HCT116 (cell line): ENCODE results near the gene ADGRD1. TPM values are rescaled to one million over a fixed set of nuclear protein-coding genes. Genes with fewer than 3 reads are reported as not detected.

Experiments
- ATAC-seq: fragments of 200-7000 bp; cut with Tn5 transposase; 2 replicates; pipeline ENCODE4 v1.9.1; 2020; ENCODE audit warnings: mild to moderate bottlenecking, moderate library complexity
- BruUV-seq: library from RNA; stranded (reverse); fragments of 400-500 nt; replicated peaks from 2 replicates; lab custom pipeline; 2021; lab: Mats Ljungman, UMichigan
- CTCF ChIA-PET: fragments of 300-600 bp; sonication (Branson Sonifier 250); formaldehyde crosslinking; loops from one replicate; lab custom pipeline; 2021; ENCODE audit warnings: antibody characterized with exemption; lab: Charles Lee
- POLR2A ChIA-PET: fragments of 300-600, 350-600 bp; sonication (Branson Sonifier 250); formaldehyde crosslinking; loops from one replicate; lab custom pipeline; 2021; ENCODE audit warnings: antibody characterized with exemption; lab: Charles Lee
- RAD21 ChIA-PET, 2 experiments: fragments of 300-600 bp; sonication (Branson Sonifier 250); formaldehyde crosslinking; loops; one replicate each; lab custom pipeline; 2023; ENCODE audit warnings: low total read pairs in 2 of 2; ENCODE audit not compliant: uncharacterized antibody in 2 of 2, unreplicated experiment in 2 of 2, low non-redundant PET in 1 of 2; lab: Charles Lee
- DNase-seq: peaks from one replicate; pipeline ENCODE4 v3.0.0-alpha.2; 2010; ENCODE audit warnings: low read depth, low spot score
- H2AFZ ChIP-seq: fragments of 200-600 bp; shearing (Covaris generic), sonication (generic); 2 replicates; pipeline ENCODE4 v1.6.1; 2017; ENCODE audit warnings: low read depth, mixed run types, mixed read lengths, antibody characterized with exemption, low read length; ENCODE audit not compliant: poor library complexity, severe bottlenecking
- H3K27ac ChIP-seq: 2 replicates; pipeline ENCODE4 v1.5.1; 2012; ENCODE audit warnings: low read depth, low read length
- H3K27me3 ChIP-seq: fragments of 200-600 bp; sonication (generic); 2 replicates; pipeline ENCODE4 v1.6.1; 2016; ENCODE audit warnings: mixed run types, low read length, mixed read lengths; ENCODE audit not compliant: insufficient read depth
- H3K36me3 ChIP-seq, 2 experiments: fragments of 200-500 bp in 1 of 2; fragments of 200-600 bp in 1 of 2; sonication (Bioruptor generic) in 1 of 2; sonication (generic) in 1 of 2; 2 replicates each; pipeline versions ENCODE4 v1.5.1 to v1.6.1; 2014 to 2016; ENCODE audit warnings: low read length in 2 of 2, inconsistent platforms in 1 of 2, mixed read lengths in 1 of 2, mixed run types in 1 of 2; ENCODE audit not compliant: insufficient read depth in 2 of 2, control insufficient read depth in 1 of 2
- H3K4me1 ChIP-seq, 2 experiments: fragments of 200-600 bp in 1 of 2; sonication (generic) in 1 of 2; 2 replicates each; pipeline versions ENCODE4 v1.5.1 to v1.6.1; 2012 to 2017; ENCODE audit warnings: low read length in 2 of 2, inconsistent platforms in 1 of 2, mild to moderate bottlenecking in 1 of 2, mixed read lengths in 1 of 2, mixed run types in 1 of 2, moderate library complexity in 1 of 2; ENCODE audit not compliant: insufficient read depth in 2 of 2, control insufficient read depth in 1 of 2
- H3K4me2 ChIP-seq: fragments of 200-600 bp; sonication (generic); 2 replicates; pipeline ENCODE4 v1.6.1; 2017; ENCODE audit warnings: mixed run types, low read length, mixed read lengths
- H3K4me3 ChIP-seq, 2 experiments: fragments of 200-600 bp in 1 of 2; sonication (generic) in 1 of 2; replicated peaks in 1 of 2; 2 replicates each; pipeline ENCODE4 v1.5.1; 2011 to 2016; ENCODE audit warnings: low read length in 2 of 2, control low read depth in 1 of 2, low read depth in 1 of 2, mild to moderate bottlenecking in 1 of 2, mixed read lengths in 1 of 2, mixed run types in 1 of 2
- H3K79me2 ChIP-seq: fragments of 200-600 bp; sonication (generic); 2 replicates; pipeline ENCODE4 v1.6.1; 2017; ENCODE audit warnings: mild to moderate bottlenecking, mixed run types, low read length, moderate library complexity, mixed read lengths; ENCODE audit not compliant: insufficient read depth
- H3K9ac ChIP-seq: fragments of 200-600 bp; sonication (generic); 2 replicates; pipeline ENCODE4 v1.6.1; 2016; ENCODE audit warnings: low read length, mixed read lengths
- H3K9me2 ChIP-seq: fragments of 200-600 bp; sonication (generic), shearing (Covaris generic); 2 replicates; pipeline ENCODE4 v1.6.1; 2017; ENCODE audit warnings: mixed run types, mild to moderate bottlenecking, moderate library complexity; ENCODE audit not compliant: insufficient read depth
- H3K9me3 ChIP-seq, 2 experiments: fragments of 200-500 bp in 1 of 2; fragments of 200-600 bp in 1 of 2; sonication (Bioruptor generic) in 1 of 2; sonication (generic) in 1 of 2; 2 replicates each; pipeline ENCODE4 v1.6.1; 2014 to 2017; ENCODE audit warnings: low read length in 2 of 2, mixed read lengths in 2 of 2, inconsistent platforms in 1 of 2, low read depth in 1 of 2, mild to moderate bottlenecking in 1 of 2, mixed run types in 1 of 2, moderate library complexity in 1 of 2; ENCODE audit not compliant: control insufficient read depth in 1 of 2, insufficient read depth in 1 of 2
- H4K20me1 ChIP-seq: fragments of 200-600 bp; sonication (generic), shearing (Covaris generic); 2 replicates; pipeline ENCODE4 v1.6.1; 2017; ENCODE audit warnings: mixed run types, mild to moderate bottlenecking, moderate library complexity; ENCODE audit not compliant: insufficient read depth
- ATF3 ChIP-seq: IDR thresholded peaks from 2 replicates; pipeline ENCODE4 v1.6.1; 2012
- CBX3 ChIP-seq: IDR thresholded peaks from 2 replicates; pipeline ENCODE4 v1.6.1; 2012; ENCODE audit warnings: low read depth
- CTCF ChIP-seq, 3 experiments: fragments of 200-600 bp in 1 of 3; sonication (generic) in 1 of 3; IDR thresholded peaks in 2 of 3; conservative IDR thresholded peaks in 1 of 3; 2 replicates each; pipeline ENCODE4 v1.5.1; 2012 to 2017; ENCODE audit warnings: low read depth in 2 of 3, low read length in 2 of 3, antibody characterized with exemption in 1 of 3, borderline replicate concordance in 1 of 3, control low read depth in 1 of 3, mild to moderate bottlenecking in 1 of 3, mixed read lengths in 1 of 3, mixed run types in 1 of 3, moderate library complexity in 1 of 3; ENCODE audit not compliant: insufficient read depth in 1 of 3
- EGR1 ChIP-seq: IDR thresholded peaks from 2 replicates; pipeline ENCODE4 v1.6.1; 2012; ENCODE audit warnings: low read depth
- EZH2 ChIP-seq: fragments of 200-600 bp; sonication (generic); IDR thresholded peaks from 2 replicates; pipeline ENCODE4 v1.6.1; 2017; ENCODE audit warnings: antibody characterized with exemption, mixed run types
- EZH2phosphoT487 ChIP-seq: fragments of 200-600 bp; IDR thresholded peaks from 2 replicates; pipeline ENCODE4 v1.6.1; 2018; ENCODE audit warnings: antibody characterized with exemption, borderline replicate concordance
- FOSL1 ChIP-seq: IDR thresholded peaks from 2 replicates; pipeline ENCODE4 v1.6.1; 2012; ENCODE audit warnings: low read depth
- JUND ChIP-seq: IDR thresholded peaks from 2 replicates; pipeline ENCODE4 v1.6.1; 2012
- RAD21 ChIP-seq: IDR thresholded peaks from 2 replicates; pipeline ENCODE4 v1.6.1; 2012; ENCODE audit warnings: low read depth, mild to moderate bottlenecking
- REST ChIP-seq: IDR thresholded peaks from 2 replicates; pipeline ENCODE4 v1.6.1; 2012; ENCODE audit warnings: low read depth
- SIN3A ChIP-seq: IDR thresholded peaks from 2 replicates; pipeline ENCODE4 v1.6.1; 2012; ENCODE audit warnings: low read depth
- SP1 ChIP-seq: IDR thresholded peaks from 2 replicates; pipeline ENCODE4 v1.6.1; 2012; ENCODE audit warnings: low read depth
- TCF7L2 ChIP-seq: IDR thresholded peaks from 2 replicates; pipeline ENCODE4 v1.7.0; 2011; ENCODE audit warnings: borderline replicate concordance, inconsistent platforms; ENCODE audit not compliant: insufficient read depth, insufficient read length; ENCODE audit errors: extremely low read depth
- ZFX ChIP-seq: fragments of 450-650 bp; IDR thresholded peaks from 2 replicates; pipeline ENCODE4 v1.6.1; 2017
- ZNF274 ChIP-seq: fragments of 200-500 bp; sonication (Bioruptor generic); IDR thresholded peaks from 2 replicates; pipeline ENCODE4 v1.6.1; 2014; ENCODE audit warnings: mild to moderate bottlenecking, low read depth, low read length, inconsistent platforms
- intact Hi-C: fragments of 100-400 bp; cut with micrococcal nuclease; formaldehyde crosslinking; loops from 2 replicates; pipeline ENCODE4 v1.10.0; 2022
- total RNA-seq: library from RNA; stranded (reverse); gene quantifications from one replicate; pipeline ENCODE4 v1.2.1, GENCODE V29; 2021; ENCODE audit not compliant: unreplicated experiment

The ADGRD1 gene
- total RNA-seq, 1 experiment from 2014 or later: 0.44 TPM

- Histone ChIP-seq H3K4me1 (no peaks in the 10 kb centered on the region), H3K4me3 (no peak overlapping the region), H4K20me1 (no peaks in the 10 kb centered on the region), H3K27ac (no peak overlapping the region), H3K27me3 (no peaks in the 10 kb centered on the region), H3K9ac (no peak overlapping the region), H3K9me3 (no peaks in the 10 kb centered on the region), H3K36me3 (no peaks in the 10 kb centered on the region), H3K9me2 (no peaks in the 10 kb centered on the region), H3K79me2 (no peaks in the 10 kb centered on the region), H2AFZ (no peak overlapping the region), H3K4me2 (no peak overlapping the region)
- ATAC-seq (no peak), DNase-seq (no peak)
- ChIA-PET POLR2A (no interaction called here), RAD21 (no interaction called here), CTCF (no interaction called here)
- no TSS peak for BruUV-seq
- TF ChIP-seq TCF7L2 (no peak), REST (no peak), ZNF274 (no peak), CBX3 (no peak), ZFX (no peak), RAD21 (no peak), EZH2 (no peak), EZH2phosphoT487 (no peak), EGR1 (no peak), FOSL1 (no peak), SP1 (no peak), ATF3 (no peak), CTCF (IDR thresholded peaks at IDR 0.05 in 2 of 3, conservative IDR thresholded peaks at IDR 0.05 in 1 of 3; ENCODE audit: borderline replicate concordance in 1 of 3, insufficient read depth in 1 of 3, low read depth in 2 of 3, low read length in 2 of 3) (no peak), JUND (no peak), SIN3A (no peak)
- intact Hi-C loops: no loop called here
These were observed 90.4 kb downstream of the ADGRD1 start for GRCh38 chr12:131044136-131044535.
